HG03103 (cell line): ENCODE data around the gene ROPN1B.

Experiments
- ATAC-seq: cut with Tn5 transposase; IDR thresholded peaks from one replicate; pipeline ENCODE4 v1.9.1; 2021; ENCODE audit warnings: low read depth; ENCODE audit not compliant: unreplicated experiment

Gene ROPN1B

DNA sequence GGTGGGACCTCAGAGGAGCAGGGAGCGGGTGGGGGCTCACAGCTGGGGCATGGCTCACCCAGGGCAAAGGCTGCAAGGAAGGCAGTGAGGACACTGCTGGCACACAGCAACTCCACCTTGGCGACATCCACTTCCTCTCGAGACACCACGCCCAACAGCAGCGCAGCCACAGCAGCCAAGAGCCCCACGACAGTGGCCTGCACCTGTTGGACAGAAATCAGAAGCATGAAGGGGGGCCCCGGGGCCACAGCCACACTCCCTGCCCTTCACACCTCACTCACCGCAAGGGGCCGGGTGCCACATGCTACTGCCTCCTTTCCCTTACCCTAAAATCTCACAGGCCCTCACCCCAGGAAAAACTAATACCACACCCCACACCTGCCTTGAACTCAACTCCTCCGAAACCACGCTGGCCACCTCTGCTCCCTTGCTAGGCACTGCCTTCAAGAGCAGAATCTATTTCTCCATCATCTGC lies 57.3 kb downstream of the ROPN1B start:
- no peak for ATAC-seq

DNA sequence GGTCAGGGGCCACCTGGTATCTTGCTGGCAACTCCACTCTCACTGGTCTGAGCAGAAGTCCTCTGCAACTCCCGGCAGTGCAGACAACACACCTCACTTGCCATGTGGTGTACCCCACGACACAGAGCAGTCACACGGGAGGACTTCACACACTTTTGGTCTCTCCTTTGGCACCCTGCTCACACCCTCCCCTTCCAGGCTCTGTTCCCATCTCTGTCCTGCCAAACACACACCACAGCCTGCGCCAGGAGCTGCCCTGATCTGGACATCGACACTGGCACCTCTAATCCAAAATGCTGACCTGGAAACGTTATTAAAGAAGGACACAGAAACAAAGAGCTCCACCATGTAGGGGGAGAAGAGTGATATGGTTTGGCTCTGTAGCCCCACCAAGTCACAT lies 57.8 kb downstream of the ROPN1B start:
- no peak for ATAC-seq

- ATAC-seq: no peak
Measured at GRCh38 chr3:126028096-126028495, 59.1 kb downstream of the ROPN1B start.

DNA sequence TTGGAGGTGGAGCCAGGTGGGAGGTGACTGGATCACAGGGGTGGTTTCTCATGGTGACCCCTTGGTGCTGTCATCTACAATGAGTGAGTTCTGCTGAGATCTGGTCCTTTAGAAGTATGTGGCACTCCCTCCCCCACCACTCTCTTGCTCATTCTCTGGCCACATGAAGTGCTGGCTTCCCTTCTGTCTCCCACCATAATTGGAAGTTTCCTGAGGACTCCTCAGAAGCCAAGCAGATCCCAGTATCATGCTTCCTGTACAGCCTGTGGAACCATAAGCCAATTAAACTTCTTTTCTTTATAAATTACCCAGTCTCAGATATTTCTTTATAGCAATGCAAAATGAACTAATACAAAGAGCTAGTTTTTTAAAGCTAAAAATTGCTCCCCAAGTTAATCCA lies 60.3 kb downstream of the ROPN1B start:
- no peak for ATAC-seq

- no peak for ATAC-seq
Measured at GRCh38 chr3:126030455-126030854, 61.5 kb downstream of the ROPN1B start.

- no peak for ATAC-seq
Measured at GRCh38 chr3:126031981-126032471, 63.0 kb downstream of the ROPN1B start.
